GM12878 (cell line): ENCODE data around the gene CREB3. TPM values are rescaled to one million over a fixed set of nuclear protein-coding genes. Genes with fewer than 3 reads are reported as not detected.

Source experiments
- ATAC-seq: fragments of 200-7000 bp; cut with Tn5 transposase; 3 replicates; pipeline ENCODE4 v1.9.1; 2020; ENCODE audit warnings: mild to moderate bottlenecking, moderate library complexity
- BruUV-seq: library from RNA; stranded (reverse); fragments of 400-500 nt; replicated peaks from 2 replicates; lab custom pipeline; 2021; lab: Mats Ljungman, UMichigan
- CTCF ChIA-PET: fragments of 300-600 bp; sonication (Branson Sonifier 250); formaldehyde crosslinking; extraction: SDS; loops from one replicate; lab custom pipeline; 2021; ENCODE audit warnings: inconsistent platforms; lab: Yijun Ruan, JAX
- POLR2A ChIA-PET: fragments of 350-600 bp; formaldehyde crosslinking; extraction: SDS; loops from one replicate; lab custom pipeline; 2021; ENCODE audit warnings: inconsistent platforms; lab: Charles Lee
- RAD21 ChIA-PET: fragments of 300-600 bp; sonication (Branson Sonifier 250); formaldehyde crosslinking; loops from one replicate; lab custom pipeline; 2023; ENCODE audit warnings: antibody characterized with exemption; ENCODE audit not compliant: unreplicated experiment; lab: Charles Lee
- SMC1A ChIA-PET: fragments of 300-600 bp; sonication (Branson Sonifier 250); formaldehyde crosslinking; loops from one replicate; lab custom pipeline; 2023; ENCODE audit not compliant: unreplicated experiment, uncharacterized antibody; lab: Charles Lee
- DNase-seq: peaks from one replicate; pipeline ENCODE4 v3.0.0-alpha.2; 2011; ENCODE audit warnings: low read depth, low spot score
- FAIRE-seq: peaks from 3 replicates; lab custom pipeline; 2011; peaks lifted over from hg19 to GRCh38; lab: Jason Lieb, UNC
- H2AFZ ChIP-seq: 2 replicates; pipeline ENCODE4 v1.6.0; 2011; ENCODE audit warnings: low read depth, low read length, control low read depth; ENCODE audit not compliant: control insufficient read depth
- H3K27ac ChIP-seq: 2 replicates; pipeline ENCODE4 v1.5.1; 2011; ENCODE audit warnings: control low read depth; ENCODE audit not compliant: control insufficient read depth, insufficient read depth
- H3K27me3 ChIP-seq, 2 experiments: replicated peaks in 1 of 2; 2 replicates each; pipeline versions ENCODE4 v1.6.0 to v1.6.1; 2011; ENCODE audit warnings: low read length in 1 of 2; ENCODE audit not compliant: control insufficient read depth in 2 of 2, insufficient read depth in 2 of 2
- H3K36me3 ChIP-seq, 2 experiments: 2 replicates each; pipeline ENCODE4 v1.5.1; 2011; ENCODE audit warnings: low read length in 1 of 2; ENCODE audit not compliant: control insufficient read depth in 2 of 2, insufficient read depth in 2 of 2
- H3K4me1 ChIP-seq: 2 replicates; pipeline ENCODE4 v1.6.1; 2011; ENCODE audit warnings: mild to moderate bottlenecking, low read length, moderate library complexity, mixed read lengths; ENCODE audit not compliant: control insufficient read depth, insufficient read depth
- H3K4me2 ChIP-seq: 2 replicates; pipeline ENCODE4 v1.6.0; 2011; ENCODE audit warnings: control low read depth; ENCODE audit not compliant: control insufficient read depth, insufficient read depth
- H3K4me3 ChIP-seq: fragments of 200-600 bp; sonication (generic); 2 replicates; pipeline ENCODE4 v1.5.1; 2016
- H3K79me2 ChIP-seq: 2 replicates; pipeline ENCODE4 v1.6.0; 2011; ENCODE audit warnings: low read length; ENCODE audit not compliant: control insufficient read depth, insufficient read depth
- H3K9ac ChIP-seq: 2 replicates; pipeline ENCODE4 v1.8.0; 2011; ENCODE audit warnings: low read length, control low read depth, mixed read lengths; ENCODE audit not compliant: control insufficient read depth, insufficient read depth
- H3K9me3 ChIP-seq: replicated peaks from 3 replicates; pipeline ENCODE4 v1.5.1; 2011; ENCODE audit warnings: mild to moderate bottlenecking, low read length; ENCODE audit not compliant: control insufficient read depth, insufficient read depth
- H4K20me1 ChIP-seq: 2 replicates; pipeline ENCODE4 v1.6.0; 2011; ENCODE audit not compliant: control insufficient read depth, insufficient read depth
- IKZF1 ChIP-seq: fragments of 450-650 bp; conservative IDR thresholded peaks from 2 replicates; pipeline ENCODE4 v1.6.1; 2017; ENCODE audit warnings: antibody characterized with exemption, mild to moderate bottlenecking
- RCOR1 ChIP-seq: conservative IDR thresholded peaks from 2 replicates; pipeline ENCODE4 v1.6.1; 2012; ENCODE audit warnings: low read depth, low read length, improper control_type of control experiment
- SMAD5 ChIP-seq: IDR thresholded peaks from 2 replicates; pipeline ENCODE4 v1.6.1; 2016; ENCODE audit warnings: antibody characterized with exemption, low read depth
- ZNF384 ChIP-seq: IDR thresholded peaks from 2 replicates; pipeline ENCODE4 v1.6.1; 2012; ENCODE audit warnings: low read depth, mild to moderate bottlenecking, low read length, improper control_type of control experiment, borderline replicate concordance
- WGBS: methylation state at CpG from one replicate; pipeline ENCODE4 v1.1.6; 2016; ENCODE audit warnings: low lambda C conversion rate; ENCODE audit not compliant: insufficient replicate concordance, insufficient coverage; ENCODE audit errors: missing lambda C conversion rate; 5-methylcytosine and 5-hydroxymethylcytosine counted together
- in situ Hi-C: fragments of 300-500 bp; cut with MboI; formaldehyde crosslinking; loops from 9 replicates; pipeline ENCODE4 v1.14.3; 2018; ENCODE audit warnings: mixed read lengths
- intact Hi-C: fragments of 100-400 bp; cut with micrococcal nuclease; formaldehyde crosslinking; loops from one replicate; pipeline ENCODE4 v1.14.2; 2022; ENCODE audit not compliant: unreplicated experiment
- polyA plus RNA-seq, 11 experiments: library from polyadenylated mRNA; depleted of rRNA in 4 of 11; unstranded in 6 of 11; stranded (reverse) in 5 of 11; fragments of >200 nt; fragmentation: Nextera tagmentation in 4 of 11; fragmentation: Illumina TruSeq in 1 of 11; extraction: Ambion mirVana in 4 of 11; extraction: Trizol in 1 of 11; gene quantifications; 1 replicate in 1 of 11; 2 replicates in 10 of 11; pipeline versions ENCODE4 v1.2.1 to v1.2.3, GENCODE V29; 2011 to 2016; ENCODE audit warnings: inconsistent platforms in 2 of 11, missing spikeins in 2 of 11, low read depth in 1 of 11
- total RNA-seq, 4 experiments: library from RNA; depleted of rRNA in 3 of 4; stranded (reverse); fragments of >200 nt in 3 of 4; fragmentation: Illumina TruSeq in 1 of 4; extraction: Trizol in 1 of 4; gene quantifications; 2 replicates each; pipeline versions ENCODE4 v1.2.1 to v1.2.3, GENCODE V29; 2013 to 2021
- TF ChIP-seq, protein P1 (sequence below): IDR thresholded peaks from 2 replicates; pipeline ENCODE4 v1.6.1; 2012; ENCODE audit warnings: low read depth, low read length, improper control_type of control experiment
- TF ChIP-seq, protein P2 (sequence below): fragments of 450-650 bp; IDR thresholded peaks from 2 replicates; pipeline ENCODE4 v1.6.1; 2016; ENCODE audit warnings: mild to moderate bottlenecking
- TF ChIP-seq, protein P3 (sequence below): IDR thresholded peaks from 2 replicates; pipeline ENCODE4 v1.6.1; 2011; ENCODE audit warnings: borderline replicate concordance, low read depth, mild to moderate bottlenecking, moderate library complexity, low read length; ENCODE audit not compliant: insufficient read depth, poor library complexity, severe bottlenecking

The CREB3 gene
- total and polyA plus RNA-seq, 10 of the 15 experiments (the other 5 are each of a cell fraction or from before 2014, with no cell fraction given): 9.8 to 38.9 (median 19.8) TPM

DNA sequence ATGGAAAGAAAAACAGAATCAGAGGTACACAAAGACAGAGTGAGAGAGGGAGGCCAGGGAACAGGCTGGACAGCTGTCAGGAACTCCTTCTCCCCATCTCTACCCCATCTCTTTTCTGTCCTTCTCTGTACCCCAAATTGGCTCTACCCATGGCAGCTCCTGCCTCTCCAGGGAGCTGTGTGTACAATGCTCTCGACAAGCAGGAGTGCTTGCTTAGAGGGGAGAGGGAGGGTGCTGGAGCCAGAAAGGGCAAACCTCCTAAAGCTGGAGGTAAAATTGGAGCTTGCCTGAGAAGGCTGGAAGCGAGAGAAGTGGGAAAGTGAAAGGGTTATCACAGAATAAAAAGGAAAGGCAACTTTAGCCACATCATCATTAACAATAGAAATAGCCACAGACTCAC is 49.1 kb upstream of the CREB3 start:
- Histone ChIP-seq H3K4me3 (no peak overlapping the region), H3K4me1 (peaks cover 8% of the 10 kb centered on the region), H3K9ac (no peak overlapping the region), H3K79me2 (no peaks in the 10 kb centered on the region), H3K9me3 (no peaks in the 10 kb centered on the region), H4K20me1 (no peaks in the 10 kb centered on the region), H3K36me3 (no peaks in the 10 kb centered on the region), H3K27me3 (no peaks in the 10 kb centered on the region; a peak in 1 of 4 replicates), H3K4me2 (no peak overlapping the region)
- 10% methylated on average over 2 of the region's 2 CpGs for WGBS
- in situ Hi-C loops: no loop called here
- no peak for FAIRE-seq
- ATAC-seq: no peak
- no TSS peak for BruUV-seq
- SMC1A ChIA-PET: interaction anchor here (0.9 to 1.1 kb wide), 3 partner anchors 8 to 44 kb away, joined by 3 to 4 read pairs (median 4); no protein-coding TSS in a partner anchor
- CTCF ChIA-PET: interaction anchor here (0.8 to 5.0 kb wide), 4 partner anchors 8 to 66 kb away, joined by 3 to 39 read pairs (median 4); no protein-coding TSS in a partner anchor
- DNase-seq: no peak
- no peak for TF ChIP-seq IKZF1
- TF ChIP-seq, protein P1, sequence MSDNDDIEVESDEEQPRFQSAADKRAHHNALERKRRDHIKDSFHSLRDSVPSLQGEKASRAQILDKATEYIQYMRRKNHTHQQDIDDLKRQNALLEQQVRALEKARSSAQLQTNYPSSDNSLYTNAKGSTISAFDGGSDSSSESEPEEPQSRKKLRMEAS: no peak
- no peak for TF ChIP-seq ZNF384
- TF ChIP-seq, protein P2, sequence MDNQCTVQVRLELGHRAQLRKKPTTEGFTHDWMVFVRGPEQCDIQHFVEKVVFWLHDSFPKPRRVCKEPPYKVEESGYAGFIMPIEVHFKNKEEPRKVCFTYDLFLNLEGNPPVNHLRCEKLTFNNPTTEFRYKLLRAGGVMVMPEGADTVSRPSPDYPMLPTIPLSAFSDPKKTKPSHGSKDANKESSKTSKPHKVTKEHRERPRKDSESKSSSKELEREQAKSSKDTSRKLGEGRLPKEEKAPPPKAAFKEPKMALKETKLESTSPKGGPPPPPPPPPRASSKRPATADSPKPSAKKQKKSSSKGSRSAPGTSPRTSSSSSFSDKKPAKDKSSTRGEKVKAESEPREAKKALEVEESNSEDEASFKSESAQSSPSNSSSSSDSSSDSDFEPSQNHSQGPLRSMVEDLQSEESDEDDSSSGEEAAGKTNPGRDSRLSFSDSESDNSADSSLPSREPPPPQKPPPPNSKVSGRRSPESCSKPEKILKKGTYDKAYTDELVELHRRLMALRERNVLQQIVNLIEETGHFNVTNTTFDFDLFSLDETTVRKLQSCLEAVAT: no peak
- TF ChIP-seq SMAD5: no peak
- TF ChIP-seq RCOR1: no peak
- TF ChIP-seq, protein P3, sequence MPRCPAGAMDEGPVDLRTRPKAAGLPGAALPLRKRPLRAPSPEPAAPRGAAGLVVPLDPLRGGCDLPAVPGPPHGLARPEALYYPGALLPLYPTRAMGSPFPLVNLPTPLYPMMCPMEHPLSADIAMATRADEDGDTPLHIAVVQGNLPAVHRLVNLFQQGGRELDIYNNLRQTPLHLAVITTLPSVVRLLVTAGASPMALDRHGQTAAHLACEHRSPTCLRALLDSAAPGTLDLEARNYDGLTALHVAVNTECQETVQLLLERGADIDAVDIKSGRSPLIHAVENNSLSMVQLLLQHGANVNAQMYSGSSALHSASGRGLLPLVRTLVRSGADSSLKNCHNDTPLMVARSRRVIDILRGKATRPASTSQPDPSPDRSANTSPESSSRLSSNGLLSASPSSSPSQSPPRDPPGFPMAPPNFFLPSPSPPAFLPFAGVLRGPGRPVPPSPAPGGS: no peak
- TF ChIP-seq, all 136 proteins: peak for 0
- Histone ChIP-seq H3K27ac (no peak overlapping the region), H2AFZ (no peak overlapping the region)
- intact Hi-C loops: no loop called here
- ChIA-PET RAD21 (interaction anchor here (1.0 to 1.3 kb wide), 2 partner anchors 13 to 24 kb away, joined by 3 read pairs; no protein-coding TSS in a partner anchor), POLR2A (interaction anchor here (2.7 kb wide), 1 partner anchor 13 kb away, joined by 8 read pairs; no protein-coding TSS in a partner anchor)
